GM19023 (cell line): Measurements from ENCODE around the gene GATA5.
"Not testable (repeated sequence)": the region's sequence is repeated elsewhere in the genome, so short reads cannot be mapped to it uniquely, and the experiment has no call there.

Source experiments
- ATAC-seq: cut with Tn5 transposase; IDR thresholded peaks from one replicate; pipeline ENCODE4 v1.9.1; 2021; ENCODE audit warnings: mild to moderate bottlenecking, moderate library complexity; ENCODE audit not compliant: unreplicated experiment

The GATA5 gene

GRCh38 chr20:62505337-62506045, 29.7 kb upstream of the GATA5 start:
- no peak for ATAC-seq

- no peak for ATAC-seq
Measured at GRCh38 chr20:62504323-62504722, 28.5 kb upstream of the GATA5 start.

DNA sequence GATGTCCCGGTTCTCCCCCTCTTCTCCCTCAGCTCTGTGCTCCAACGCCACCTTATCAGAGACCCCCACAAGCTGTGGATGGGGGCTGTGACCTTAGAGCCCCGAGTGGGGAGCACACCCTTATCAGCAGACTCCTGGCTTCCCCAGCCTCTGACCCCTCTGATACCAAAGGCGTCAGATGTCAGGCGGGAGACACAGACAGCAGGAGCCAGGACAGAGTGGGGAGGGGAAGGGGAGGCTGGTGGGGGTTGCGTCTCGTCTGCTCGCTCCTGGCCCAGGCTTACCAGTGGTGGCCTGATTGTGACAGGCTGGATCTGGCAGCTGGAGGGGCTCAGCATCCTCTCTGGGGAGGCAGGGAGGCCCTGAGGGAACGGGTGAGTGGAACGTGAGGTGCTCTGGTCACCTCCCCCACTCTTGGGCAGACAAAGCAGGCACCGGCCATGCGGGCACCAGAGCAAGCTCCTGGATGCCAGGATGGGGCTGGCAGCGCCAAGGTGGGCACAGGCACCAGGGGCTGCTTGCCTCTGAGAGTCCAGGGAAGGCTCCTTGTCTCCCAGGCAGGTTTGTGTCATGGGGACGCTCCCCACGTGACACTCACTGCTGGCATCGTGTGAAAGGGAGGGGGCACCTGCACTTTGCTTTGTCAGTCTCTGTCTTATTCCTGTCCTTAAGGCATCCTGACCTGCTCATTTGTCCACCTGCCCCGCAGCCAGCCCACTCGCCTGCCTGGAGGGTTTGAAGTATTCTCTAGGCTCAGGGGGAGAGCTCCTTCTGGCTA, 27.8 kb upstream of the GATA5 start:
- no peak for ATAC-seq

- no peak for ATAC-seq
Measured at GRCh38 chr20:62502496-62503095, 26.8 kb upstream of the GATA5 start.

DNA sequence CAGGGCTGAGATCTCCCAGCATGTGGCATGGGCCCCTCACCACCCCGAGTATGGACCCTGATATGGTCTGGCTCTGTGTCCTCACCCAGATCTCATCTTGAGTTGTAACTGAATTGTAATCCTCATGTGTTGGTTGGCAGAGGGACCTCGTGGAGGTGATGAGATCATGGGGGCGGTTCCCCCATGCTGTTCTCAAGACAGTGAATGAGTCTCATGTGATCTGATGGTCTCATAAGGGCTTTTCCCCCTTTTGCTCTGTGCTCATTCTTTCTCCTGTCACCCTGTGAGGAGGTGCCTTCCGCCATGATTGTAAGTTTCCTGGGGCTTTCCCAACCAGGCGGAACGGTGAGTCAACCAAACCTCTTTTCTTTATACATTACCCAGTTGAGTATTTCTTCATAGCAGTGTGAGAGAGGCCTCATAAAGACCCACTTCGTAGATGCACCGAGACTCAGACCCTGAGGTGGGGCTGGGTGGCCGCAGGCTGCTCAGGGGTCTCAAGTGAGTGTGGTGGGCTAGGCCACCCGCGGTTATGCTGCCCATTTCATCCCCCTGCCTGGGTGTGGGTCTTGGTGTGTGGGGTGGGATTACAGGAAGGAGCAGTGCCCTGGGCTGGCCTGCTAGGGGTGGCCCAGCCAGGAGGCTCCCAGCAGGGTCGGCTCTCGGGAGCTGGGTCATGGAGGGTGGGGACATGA, 26.2 kb upstream of the GATA5 start:
- peak; percentile 77 for ATAC-seq

- ATAC-seq, result no peak
Measured at GRCh38 chr20:62500237-62500864, 24.6 kb upstream of the GATA5 start.

- no peak for ATAC-seq
Measured at GRCh38 chr20:62499758-62500236, 24.0 kb upstream of the GATA5 start.

GRCh38 chr20:62498874-62499273, 23.1 kb upstream of the GATA5 start:
- ATAC-seq, result no peak

DNA sequence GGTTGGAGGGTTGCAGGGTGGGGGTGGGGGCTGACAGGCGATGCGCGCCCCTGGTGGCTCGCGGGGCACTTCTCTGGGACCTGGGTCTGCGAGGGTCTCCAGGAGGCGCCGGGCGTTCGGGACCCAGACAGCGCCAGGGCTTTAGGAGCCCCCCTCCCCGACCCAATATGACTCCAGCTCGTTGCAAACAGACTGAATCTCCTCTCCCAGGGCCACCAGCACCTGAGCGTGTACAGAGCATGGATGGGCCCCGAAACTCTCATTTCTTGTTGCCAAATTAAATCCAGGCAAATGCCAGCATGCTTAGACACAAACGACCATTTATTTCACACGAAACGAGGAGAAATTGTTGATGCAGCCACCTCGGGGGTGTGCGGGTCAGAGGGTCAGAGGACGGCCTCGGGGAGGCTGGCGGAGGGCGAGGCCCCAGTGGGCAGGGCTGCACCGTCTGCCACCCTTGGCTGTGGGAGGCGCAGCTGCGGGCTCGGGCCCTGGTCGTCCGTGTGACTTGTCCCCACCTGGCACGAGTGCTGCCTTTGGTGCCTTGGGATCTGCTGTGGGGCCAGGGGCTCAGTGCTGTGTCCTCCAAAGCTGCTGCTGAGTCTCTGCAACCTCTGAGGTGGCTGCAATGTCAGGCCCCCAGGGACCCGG, 20.9 kb upstream of the GATA5 start:
- no peak for ATAC-seq

DNA sequence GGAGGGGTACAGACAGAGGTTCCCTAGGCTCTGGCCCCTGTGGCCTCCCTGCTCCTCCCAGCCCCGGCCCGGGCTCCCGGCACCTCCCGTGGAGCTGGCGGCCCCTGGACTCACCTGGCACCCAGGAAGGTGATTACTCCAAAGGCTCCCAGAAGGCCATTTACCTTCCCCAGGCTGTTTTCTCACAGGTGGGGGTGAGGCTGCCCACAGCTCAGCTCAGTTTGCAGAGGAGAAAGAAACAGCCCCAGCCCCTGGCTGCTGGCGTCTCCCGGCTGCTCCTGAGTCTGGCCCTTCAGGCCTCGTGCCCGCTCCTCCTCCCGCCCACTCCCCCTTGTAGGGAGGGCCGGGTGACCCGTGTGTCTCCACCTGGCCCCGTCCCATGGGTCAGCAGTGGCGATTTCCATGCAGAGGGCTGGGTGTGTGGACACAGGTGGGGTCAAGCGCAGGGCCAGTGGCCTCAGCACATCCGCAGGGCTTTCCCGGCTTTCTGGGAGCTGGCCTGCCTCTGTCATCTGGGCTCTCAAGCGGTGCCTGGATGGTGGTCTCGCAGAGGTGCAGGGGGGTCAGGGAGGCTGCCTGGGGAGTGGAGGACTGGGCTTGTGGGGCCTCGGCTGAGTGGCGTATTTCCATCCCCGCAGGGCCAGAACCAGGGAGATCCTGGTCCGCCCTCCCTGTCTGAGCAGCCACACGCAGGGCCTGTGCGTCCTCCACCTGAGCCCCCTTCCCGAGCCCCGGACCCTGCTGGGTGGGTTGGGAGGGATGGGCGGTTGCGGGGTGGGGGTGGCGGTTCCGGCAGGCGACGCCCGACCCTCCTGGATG, 20.2 kb upstream of the GATA5 start:
- no peak for ATAC-seq

DNA sequence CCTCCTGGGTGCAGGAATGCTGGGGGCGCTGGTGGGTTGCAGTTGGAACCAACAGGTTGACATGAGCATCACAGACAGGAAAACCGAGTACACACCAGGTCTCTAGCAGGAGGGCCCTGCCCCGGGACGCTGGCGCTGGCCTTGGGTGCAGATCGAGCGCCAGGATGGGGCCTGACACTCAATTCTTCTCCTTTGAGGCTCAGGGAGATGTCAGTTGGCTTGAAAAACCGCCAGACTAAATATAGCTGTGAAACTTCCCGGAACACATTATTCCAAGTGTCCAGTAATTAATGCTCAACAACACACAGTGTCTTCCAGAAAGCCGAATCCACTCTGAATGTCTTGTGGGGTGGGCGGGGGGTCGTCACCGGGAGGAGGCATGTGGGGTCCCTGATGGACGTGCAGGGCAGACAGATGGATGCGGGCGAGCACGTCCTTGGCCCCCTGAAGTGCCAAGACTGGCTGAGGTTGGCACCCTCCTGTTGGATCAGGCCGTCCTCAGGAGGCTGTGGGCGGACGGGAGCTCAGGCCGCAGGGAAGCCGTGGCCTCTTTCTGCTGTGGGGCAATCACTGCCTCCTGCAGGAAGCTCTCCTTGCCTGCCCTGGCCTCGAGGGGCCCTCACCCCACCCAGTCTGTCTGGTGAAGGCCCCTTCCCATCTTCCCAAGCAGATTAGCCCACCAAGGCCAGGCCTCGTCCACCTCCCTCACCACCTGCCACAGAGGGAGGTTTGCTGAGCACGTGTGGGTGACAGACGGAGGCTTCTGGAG, 19.4 kb upstream of the GATA5 start:
- no peak for ATAC-seq

DNA sequence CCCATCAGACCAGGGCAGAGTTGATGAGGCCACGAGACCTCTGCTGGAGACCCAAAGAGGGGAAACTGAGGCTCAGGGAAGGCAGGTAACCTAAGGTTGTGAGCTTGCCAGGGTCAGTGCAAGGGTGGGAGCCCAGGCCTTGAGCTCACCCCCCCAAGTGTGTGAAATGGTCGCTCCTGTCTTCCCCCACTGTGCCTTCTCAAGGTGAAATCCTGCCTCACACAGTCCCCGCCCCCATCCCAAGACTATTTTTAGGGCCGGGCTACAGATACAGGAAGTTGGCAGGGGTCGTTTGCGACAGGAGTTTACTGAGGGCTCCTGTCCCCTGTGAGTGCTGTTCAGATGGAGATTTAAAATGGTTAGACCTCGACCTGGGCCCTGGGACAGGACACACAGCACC, 18.7 kb upstream of the GATA5 start:
- ATAC-seq, result no peak

- ATAC-seq, result no peak
Measured at GRCh38 chr20:62493886-62494285, 18.1 kb upstream of the GATA5 start.

DNA sequence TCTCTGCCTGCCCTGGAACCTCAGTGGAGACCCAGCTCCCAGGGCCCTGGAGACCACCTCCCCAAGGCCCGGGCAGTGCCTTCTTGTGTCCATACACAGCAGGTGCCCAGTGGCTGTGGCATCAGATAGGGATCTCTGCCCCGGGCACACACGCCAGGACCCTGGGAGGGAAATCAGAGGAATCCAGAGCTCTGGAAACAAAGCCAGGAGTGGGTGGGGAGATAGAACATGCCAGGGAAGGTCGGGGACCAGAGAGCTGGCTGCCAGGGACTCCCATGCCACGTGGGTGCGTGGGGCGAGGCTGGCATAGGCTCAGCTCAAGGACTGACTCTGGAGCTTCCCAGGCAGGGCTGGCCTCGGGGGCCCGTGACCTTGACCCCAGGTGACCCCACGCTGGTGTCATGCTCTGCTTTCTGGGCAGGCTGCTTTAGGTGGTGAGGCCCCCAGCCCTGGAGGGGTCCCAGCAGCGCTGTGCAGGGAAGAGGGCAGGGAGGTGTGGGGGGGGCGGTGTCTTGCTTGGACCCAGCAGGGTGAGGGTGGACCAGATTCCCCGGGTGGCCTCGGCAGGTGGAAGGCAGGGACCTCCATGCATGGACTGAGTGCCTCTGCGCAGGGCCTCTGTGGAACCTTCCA, 17.6 kb upstream of the GATA5 start:
- ATAC-seq, result no peak

DNA sequence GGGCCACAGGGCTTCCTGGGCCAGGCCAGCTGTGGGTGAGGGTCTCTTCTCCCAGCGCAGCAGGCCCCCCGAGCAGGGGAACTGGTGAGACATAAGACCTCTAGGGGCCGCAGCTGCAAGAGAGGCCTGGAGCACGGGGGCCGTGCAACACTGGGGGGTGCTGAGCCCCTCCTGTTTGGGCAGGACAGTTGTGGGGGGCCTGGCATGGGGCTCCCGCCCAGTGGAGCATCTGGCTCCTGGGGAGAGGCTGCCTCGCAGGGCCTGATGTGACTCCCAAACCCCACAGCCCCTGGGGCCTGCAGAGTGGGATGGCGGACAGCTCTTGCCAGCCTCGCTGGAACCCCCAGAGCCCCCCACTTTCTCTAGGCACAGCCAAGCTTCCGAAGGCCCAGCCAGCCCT, 16.9 kb upstream of the GATA5 start:
- ATAC-seq, result no peak

DNA sequence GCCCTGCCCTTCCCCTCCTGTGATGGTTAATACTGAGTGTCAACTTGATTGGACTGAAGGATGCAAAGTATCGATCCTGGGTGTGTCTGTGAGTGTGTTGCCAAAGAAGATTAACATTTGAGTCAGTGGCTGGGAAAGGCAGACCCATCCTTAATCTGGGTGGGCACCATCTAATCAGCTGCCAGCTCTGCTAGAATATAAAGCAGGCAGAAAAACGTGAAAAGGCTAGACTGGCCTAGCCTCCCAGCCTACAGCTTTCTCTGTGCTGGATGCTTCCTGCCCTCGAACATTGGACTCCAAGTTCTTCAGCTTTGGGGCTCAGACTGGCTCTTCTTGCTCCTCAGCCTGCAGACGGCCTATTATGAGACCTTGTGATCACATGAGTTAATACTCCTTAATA, 15.0 kb upstream of the GATA5 start:
- ATAC-seq, result not testable (repeated sequence)

GRCh38 chr20:62489932-62490263, 14.1 kb upstream of the GATA5 start:
- ATAC-seq, result no peak

GRCh38 chr20:62489186-62489931, 13.6 kb upstream of the GATA5 start:
- no peak for ATAC-seq
